Lower leg skin (tissue), 3 donors: ENCODE measurements around the gene GNGT1.

Experiments
- CTCF ChIP-seq, 3 donors: fragments of 450-650 bp; IDR thresholded peaks; one replicate each; pipeline ENCODE4 v1.5.1; 2016; ENCODE audit warnings: antibody characterized with exemption in 3 of 3, mild to moderate bottlenecking in 3 of 3, moderate library complexity in 2 of 3
- POLR2A ChIP-seq, 2 donors: fragments of 450-650 bp; IDR thresholded peaks; one replicate each; pipeline ENCODE4 v1.6.1; 2016 to 2017; ENCODE audit warnings: antibody characterized with exemption in 2 of 2, mild to moderate bottlenecking in 1 of 2, moderate library complexity in 1 of 2

- TF ChIP-seq CTCF (IDR thresholded peaks at IDR 0.05) (no peak), POLR2A (IDR thresholded peaks at IDR 0.05) (no peak)
These were observed 37.6 kb downstream of the GNGT1 start for GRCh38 chr7:93943816-93944540.
